ENCODE results near the gene ALDH8A1. TPM values are rescaled to one million over a fixed set of nuclear protein-coding genes. Genes with fewer than 3 reads are reported as not detected.

ALDH8A1 gene
- total and polyA plus RNA-seq, 4 donors: 0.30 to 1.1 (median 0.57) TPM

DNA sequence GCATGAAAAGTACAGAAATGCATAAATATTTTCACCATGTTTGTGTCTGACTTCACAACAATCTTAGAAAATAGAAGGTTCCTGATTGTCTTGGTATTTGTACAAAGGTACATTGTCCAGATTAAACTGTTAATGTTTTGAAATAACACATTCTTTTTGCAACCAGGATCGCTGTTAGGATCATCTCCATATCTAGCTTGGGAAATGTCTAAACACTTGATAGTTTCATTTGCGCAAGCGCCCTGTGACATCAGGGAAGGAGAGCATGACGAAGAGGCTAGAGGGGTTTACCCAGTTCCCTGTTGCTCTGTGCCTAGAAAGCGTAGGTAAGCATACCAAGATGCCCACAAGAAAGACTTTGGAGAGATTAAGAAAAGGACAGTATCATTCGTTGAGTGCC, 19.4 kb downstream of the ALDH8A1 start:
- TF ChIP-seq CTCF (IDR thresholded peaks at IDR 0.05; ENCODE audit: control extremely low read depth, extremely low read depth): no peak
- DNase-seq: no peak
- Histone ChIP-seq H3K4me3 (no peak overlapping the region), H3K4me1 (ENCODE audit: control insufficient read depth in 5 of 5, insufficient read depth in 5 of 5, low read length in 5 of 5) (no peaks in the 10 kb centered on the region), H3K27ac (ENCODE audit: low read depth in 1 of 2, low read length in 1 of 2) (no peak overlapping the region), H3K9ac (ENCODE audit: insufficient read depth in 1 of 2, low read length in 2 of 2) (no peak overlapping the region), H3K36me3 (ENCODE audit: control insufficient read depth in 4 of 4, insufficient read depth in 4 of 4, low read length in 4 of 4) (no peaks in the 10 kb centered on the region), H3K9me3 (ENCODE audit: control insufficient read depth in 4 of 4, insufficient read depth in 3 of 4, low read length in 3 of 4) (peaks cover 0 to 1% (median 0%) of the 10 kb centered on the region in 4 donors), H3K27me3 (ENCODE audit: control insufficient read depth in 3 of 3, insufficient read depth in 3 of 3, low read length in 2 of 3) (no peaks in the 10 kb centered on the region)
- no peak for ATAC-seq (ENCODE audit: insufficient read depth, low FRiP score)
- WGBS, 2 donors: 87 to 94% methylated on average over 6 of the region's 6 CpGs

GRCh38 chr6:134928151-134928900, 21.6 kb downstream of the ALDH8A1 start:
- TF ChIP-seq CTCF (IDR thresholded peaks at IDR 0.05; ENCODE audit: control extremely low read depth, extremely low read depth): no peak
- ATAC-seq (ENCODE audit: insufficient read depth, low FRiP score): no peak
- Histone ChIP-seq H3K36me3 (ENCODE audit: control insufficient read depth in 4 of 4, insufficient read depth in 4 of 4, low read length in 4 of 4) (no peaks in the 10 kb centered on the region), H3K4me1 (ENCODE audit: control insufficient read depth in 5 of 5, insufficient read depth in 5 of 5, low read length in 5 of 5) (no peaks in the 10 kb centered on the region), H3K27me3 (ENCODE audit: control insufficient read depth in 3 of 3, insufficient read depth in 3 of 3, low read length in 2 of 3) (no peaks in the 10 kb centered on the region), H3K27ac (ENCODE audit: low read depth in 1 of 2, low read length in 1 of 2) (no peak overlapping the region), H3K9me3 (ENCODE audit: control insufficient read depth in 4 of 4, insufficient read depth in 3 of 4, low read length in 3 of 4) (peaks cover 0 to 1% (median 0%) of the 10 kb centered on the region in 4 donors), H3K4me3 (no peak overlapping the region), H3K9ac (ENCODE audit: insufficient read depth in 1 of 2, low read length in 2 of 2) (no peak overlapping the region)
- 83 to 92% methylated on average over 6 of the region's 6 CpGs for WGBS, 2 donors
- DNase-seq: no peak

- Histone ChIP-seq H3K27me3 (ENCODE audit: control insufficient read depth in 3 of 3, insufficient read depth in 3 of 3, low read length in 2 of 3) (no peaks in the 10 kb centered on the region), H3K36me3 (ENCODE audit: control insufficient read depth in 4 of 4, insufficient read depth in 4 of 4, low read length in 4 of 4) (no peaks in the 10 kb centered on the region), H3K4me1 (ENCODE audit: control insufficient read depth in 5 of 5, insufficient read depth in 5 of 5, low read length in 5 of 5) (no peaks in the 10 kb centered on the region), H3K27ac (ENCODE audit: low read depth in 1 of 2, low read length in 1 of 2) (no peak overlapping the region), H3K9ac (ENCODE audit: insufficient read depth in 1 of 2, low read length in 2 of 2) (no peak overlapping the region), H3K9me3 (ENCODE audit: control insufficient read depth in 4 of 4, insufficient read depth in 3 of 4, low read length in 3 of 4) (peaks cover 0 to 1% (median 0%) of the 10 kb centered on the region in 4 donors), H3K4me3 (no peak overlapping the region)
- DNase-seq (no peak), ATAC-seq (ENCODE audit: insufficient read depth, low FRiP score) (no peak)
- 90 to 92% methylated on average over 3 of the region's 3 CpGs for WGBS, 2 donors
- TF ChIP-seq CTCF (IDR thresholded peaks at IDR 0.05; ENCODE audit: control extremely low read depth, extremely low read depth): no peak
Observed at GRCh38 chr6:134925800-134926199, 24.1 kb downstream of the ALDH8A1 start.
